A549 treated with CORT108297 at 1 μM for 4 hours (cell line): Measurements from ENCODE around the gene SHISAL1. TPM values are rescaled to one million over a fixed set of nuclear protein-coding genes. Genes with fewer than 3 reads are reported as not detected.

Experiments used
- total RNA-seq: library from RNA; stranded (reverse); fragments of 200-300 nt; extraction: Qiagen RNA extraction; gene quantifications from 5 replicates; pipeline ENCODE4 v1.2.3, GENCODE V29; 2022

The SHISAL1 gene
- total RNA-seq: 5.4 to 6.7 TPM (median 6.1 TPM) in 5 replicates

DNA sequence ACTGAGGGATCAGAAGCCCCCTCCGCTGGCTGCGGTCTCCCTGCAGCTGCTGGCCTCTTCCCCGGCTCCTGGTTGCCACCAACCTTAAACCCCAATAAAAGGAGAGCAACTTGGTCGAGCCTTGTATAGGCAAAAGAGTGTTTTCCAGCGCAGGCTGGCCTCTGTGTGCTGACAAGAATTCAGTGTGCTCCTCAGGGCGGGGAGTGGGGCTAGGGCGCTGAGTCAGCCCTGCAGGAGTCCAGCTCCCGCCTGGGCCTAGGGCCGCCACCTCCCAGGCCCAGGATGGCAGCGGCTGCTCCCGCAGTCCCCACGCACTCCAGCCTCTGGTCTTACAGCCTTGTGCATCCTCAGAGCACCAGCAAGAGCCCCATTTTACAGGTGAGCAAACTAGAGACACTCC lies at the start of gene SHISAL1:
Gene SHISAL1 (minus strand): TSS at position 186 of the 400 bp plus-strand sequence. CDS start 12,006 bp downstream, outside the sequence.

Other genes starting within 250 kb of the SHISAL1 start
- 0.01 TPM in 1 of 5 replicates, not detected in the others for gene PARVG, start 132.0 kb downstream of the SHISAL1 start, total RNA-seq
- gene RTL6, start 185.3 kb upstream of the SHISAL1 start, total RNA-seq: 23.4 to 29.5 TPM (median 25.2 TPM) in 5 replicates